HCT116 (cell line): ENCODE data around the gene ZNF777. TPM values are rescaled to one million over a fixed set of nuclear protein-coding genes. Genes with fewer than 3 reads are reported as not detected.

Source experiments
- ATAC-seq: fragments of 200-7000 bp; cut with Tn5 transposase; 2 replicates; pipeline ENCODE4 v1.9.1; 2020; ENCODE audit warnings: mild to moderate bottlenecking, moderate library complexity
- Bru-seq: library from RNA; stranded (reverse); fragments of 400-500 nt; gene quantifications from one replicate; lab custom pipeline; 2021; lab: Mats Ljungman, UMichigan
- BruChase-seq, 2 experiments: library from RNA; stranded (reverse); fragments of 400-500 nt; gene quantifications; one replicate each; lab custom pipeline; 2021; lab: Mats Ljungman, UMichigan
- BruUV-seq: library from RNA; stranded (reverse); fragments of 400-500 nt; replicated peaks from 2 replicates; lab custom pipeline; 2021; lab: Mats Ljungman, UMichigan
- CTCF ChIA-PET: fragments of 300-600 bp; sonication (Branson Sonifier 250); formaldehyde crosslinking; loops from one replicate; lab custom pipeline; 2021; ENCODE audit warnings: antibody characterized with exemption; lab: Charles Lee
- POLR2A ChIA-PET: fragments of 300-600, 350-600 bp; sonication (Branson Sonifier 250); formaldehyde crosslinking; loops from one replicate; lab custom pipeline; 2021; ENCODE audit warnings: antibody characterized with exemption; lab: Charles Lee
- RAD21 ChIA-PET, 2 experiments: fragments of 300-600 bp; sonication (Branson Sonifier 250); formaldehyde crosslinking; loops; one replicate each; lab custom pipeline; 2023; ENCODE audit warnings: low total read pairs in 2 of 2; ENCODE audit not compliant: uncharacterized antibody in 2 of 2, unreplicated experiment in 2 of 2, low non-redundant PET in 1 of 2; lab: Charles Lee
- DNase-seq: peaks from one replicate; pipeline ENCODE4 v3.0.0-alpha.2; 2010; ENCODE audit warnings: low read depth, low spot score
- H2AFZ ChIP-seq: fragments of 200-600 bp; shearing (Covaris generic), sonication (generic); 2 replicates; pipeline ENCODE4 v1.6.1; 2017; ENCODE audit warnings: low read depth, mixed run types, mixed read lengths, antibody characterized with exemption, low read length; ENCODE audit not compliant: poor library complexity, severe bottlenecking
- H3K27ac ChIP-seq: 2 replicates; pipeline ENCODE4 v1.5.1; 2012; ENCODE audit warnings: low read depth, low read length
- H3K27me3 ChIP-seq: fragments of 200-600 bp; sonication (generic); 2 replicates; pipeline ENCODE4 v1.6.1; 2016; ENCODE audit warnings: mixed run types, low read length, mixed read lengths; ENCODE audit not compliant: insufficient read depth
- H3K36me3 ChIP-seq, 2 experiments: fragments of 200-500 bp in 1 of 2; fragments of 200-600 bp in 1 of 2; sonication (Bioruptor generic) in 1 of 2; sonication (generic) in 1 of 2; 2 replicates each; pipeline versions ENCODE4 v1.5.1 to v1.6.1; 2014 to 2016; ENCODE audit warnings: low read length in 2 of 2, inconsistent platforms in 1 of 2, mixed read lengths in 1 of 2, mixed run types in 1 of 2; ENCODE audit not compliant: insufficient read depth in 2 of 2, control insufficient read depth in 1 of 2
- H3K4me1 ChIP-seq, 2 experiments: fragments of 200-600 bp in 1 of 2; sonication (generic) in 1 of 2; 2 replicates each; pipeline versions ENCODE4 v1.5.1 to v1.6.1; 2012 to 2017; ENCODE audit warnings: low read length in 2 of 2, inconsistent platforms in 1 of 2, mild to moderate bottlenecking in 1 of 2, mixed read lengths in 1 of 2, mixed run types in 1 of 2, moderate library complexity in 1 of 2; ENCODE audit not compliant: insufficient read depth in 2 of 2, control insufficient read depth in 1 of 2
- H3K4me2 ChIP-seq: fragments of 200-600 bp; sonication (generic); 2 replicates; pipeline ENCODE4 v1.6.1; 2017; ENCODE audit warnings: mixed run types, low read length, mixed read lengths
- H3K4me3 ChIP-seq, 2 experiments: fragments of 200-600 bp in 1 of 2; sonication (generic) in 1 of 2; replicated peaks in 1 of 2; 2 replicates each; pipeline ENCODE4 v1.5.1; 2011 to 2016; ENCODE audit warnings: low read length in 2 of 2, control low read depth in 1 of 2, low read depth in 1 of 2, mild to moderate bottlenecking in 1 of 2, mixed read lengths in 1 of 2, mixed run types in 1 of 2
- H3K79me2 ChIP-seq: fragments of 200-600 bp; sonication (generic); 2 replicates; pipeline ENCODE4 v1.6.1; 2017; ENCODE audit warnings: mild to moderate bottlenecking, mixed run types, low read length, moderate library complexity, mixed read lengths; ENCODE audit not compliant: insufficient read depth
- H3K9ac ChIP-seq: fragments of 200-600 bp; sonication (generic); 2 replicates; pipeline ENCODE4 v1.6.1; 2016; ENCODE audit warnings: low read length, mixed read lengths
- H3K9me2 ChIP-seq: fragments of 200-600 bp; sonication (generic), shearing (Covaris generic); 2 replicates; pipeline ENCODE4 v1.6.1; 2017; ENCODE audit warnings: mixed run types, mild to moderate bottlenecking, moderate library complexity; ENCODE audit not compliant: insufficient read depth
- H3K9me3 ChIP-seq, 2 experiments: fragments of 200-500 bp in 1 of 2; fragments of 200-600 bp in 1 of 2; sonication (Bioruptor generic) in 1 of 2; sonication (generic) in 1 of 2; 2 replicates each; pipeline ENCODE4 v1.6.1; 2014 to 2017; ENCODE audit warnings: low read length in 2 of 2, mixed read lengths in 2 of 2, inconsistent platforms in 1 of 2, low read depth in 1 of 2, mild to moderate bottlenecking in 1 of 2, mixed run types in 1 of 2, moderate library complexity in 1 of 2; ENCODE audit not compliant: control insufficient read depth in 1 of 2, insufficient read depth in 1 of 2
- H4K20me1 ChIP-seq: fragments of 200-600 bp; sonication (generic), shearing (Covaris generic); 2 replicates; pipeline ENCODE4 v1.6.1; 2017; ENCODE audit warnings: mixed run types, mild to moderate bottlenecking, moderate library complexity; ENCODE audit not compliant: insufficient read depth
- ATF3 ChIP-seq: IDR thresholded peaks from 2 replicates; pipeline ENCODE4 v1.6.1; 2012
- CEBPB ChIP-seq: IDR thresholded peaks from 2 replicates; pipeline ENCODE4 v1.6.1; 2012; ENCODE audit warnings: low read depth
- CTCF ChIP-seq, 3 experiments: fragments of 200-600 bp in 1 of 3; sonication (generic) in 1 of 3; IDR thresholded peaks in 2 of 3; conservative IDR thresholded peaks in 1 of 3; 2 replicates each; pipeline ENCODE4 v1.5.1; 2012 to 2017; ENCODE audit warnings: low read depth in 2 of 3, low read length in 2 of 3, antibody characterized with exemption in 1 of 3, borderline replicate concordance in 1 of 3, control low read depth in 1 of 3, mild to moderate bottlenecking in 1 of 3, mixed read lengths in 1 of 3, mixed run types in 1 of 3, moderate library complexity in 1 of 3; ENCODE audit not compliant: insufficient read depth in 1 of 3
- EZH2 ChIP-seq: fragments of 200-600 bp; sonication (generic); IDR thresholded peaks from 2 replicates; pipeline ENCODE4 v1.6.1; 2017; ENCODE audit warnings: antibody characterized with exemption, mixed run types
- EZH2phosphoT487 ChIP-seq: fragments of 200-600 bp; IDR thresholded peaks from 2 replicates; pipeline ENCODE4 v1.6.1; 2018; ENCODE audit warnings: antibody characterized with exemption, borderline replicate concordance
- FOSL1 ChIP-seq: IDR thresholded peaks from 2 replicates; pipeline ENCODE4 v1.6.1; 2012; ENCODE audit warnings: low read depth
- POLR2A ChIP-seq: IDR thresholded peaks from 2 replicates; pipeline ENCODE4 v1.7.0; 2011; ENCODE audit warnings: borderline replicate concordance; ENCODE audit not compliant: insufficient read depth, insufficient read length; ENCODE audit errors: extremely low read depth
- POLR2AphosphoS5 ChIP-seq: IDR thresholded peaks from 2 replicates; pipeline ENCODE4 v1.6.1; 2011; ENCODE audit warnings: mild to moderate bottlenecking, low read depth, low read length, moderate library complexity
- RAD21 ChIP-seq: IDR thresholded peaks from 2 replicates; pipeline ENCODE4 v1.6.1; 2012; ENCODE audit warnings: low read depth, mild to moderate bottlenecking
- SP1 ChIP-seq: IDR thresholded peaks from 2 replicates; pipeline ENCODE4 v1.6.1; 2012; ENCODE audit warnings: low read depth
- TCF7L2 ChIP-seq: IDR thresholded peaks from 2 replicates; pipeline ENCODE4 v1.7.0; 2011; ENCODE audit warnings: borderline replicate concordance, inconsistent platforms; ENCODE audit not compliant: insufficient read depth, insufficient read length; ENCODE audit errors: extremely low read depth
- YY1 ChIP-seq: IDR thresholded peaks from 2 replicates; pipeline ENCODE4 v1.6.1; 2011; ENCODE audit warnings: low read length, low read depth, moderate library complexity, mild to moderate bottlenecking; ENCODE audit not compliant: insufficient replicate concordance; ENCODE audit errors: extremely low read depth
- ZBTB33 ChIP-seq: IDR thresholded peaks from 2 replicates; pipeline ENCODE4 v1.6.1; 2011; ENCODE audit warnings: mild to moderate bottlenecking, low read length, moderate library complexity; ENCODE audit not compliant: insufficient replicate concordance; ENCODE audit errors: extremely low read depth
- ZFX ChIP-seq: fragments of 450-650 bp; IDR thresholded peaks from 2 replicates; pipeline ENCODE4 v1.6.1; 2017
- ZNF274 ChIP-seq: fragments of 200-500 bp; sonication (Bioruptor generic); IDR thresholded peaks from 2 replicates; pipeline ENCODE4 v1.6.1; 2014; ENCODE audit warnings: mild to moderate bottlenecking, low read depth, low read length, inconsistent platforms
- intact Hi-C: fragments of 100-400 bp; cut with micrococcal nuclease; formaldehyde crosslinking; loops from 2 replicates; pipeline ENCODE4 v1.10.0; 2022
- long read RNA-seq: library from polyadenylated mRNA; unstranded; transcript quantifications from one replicate; pipeline ENCODE4 v2.0.0, GENCODE V29; 2021; ENCODE audit not compliant: unreplicated experiment
- polyA plus RNA-seq: library from polyadenylated mRNA; unstranded; fragments of >200 nt; gene quantifications from 2 replicates; pipeline ENCODE4 v1.2.1, GENCODE V29; 2012; ENCODE audit warnings: missing spikeins
- total RNA-seq: library from RNA; stranded (reverse); gene quantifications from one replicate; pipeline ENCODE4 v1.2.1, GENCODE V29; 2021; ENCODE audit not compliant: unreplicated experiment
- TF ChIP-seq, protein P1 (sequence below): IDR thresholded peaks from 2 replicates; pipeline ENCODE4 v1.6.1; 2012; ENCODE audit warnings: low read depth

The ZNF777 gene
- total RNA-seq, result 15.6 TPM
- polyA plus RNA-seq, result 13.1 and 13.5 TPM in 2 replicates
- percentile 73 among the genes with signal in this experiment for Bru-seq, nascent RNA
- percentile 57 among the genes with signal in this experiment for BruChase-seq, experiment 1, labeled RNA remaining after a 6-hour chase
- percentile 60 among the genes with signal in this experiment for BruChase-seq, experiment 2, labeled RNA remaining after a 2-hour chase
- long read RNA-seq, partial matches to known transcripts, result 20 of 30 reads
- long read RNA-seq, other reads (novel, unspliced or antisense), result 6 of 30 reads

DNA sequence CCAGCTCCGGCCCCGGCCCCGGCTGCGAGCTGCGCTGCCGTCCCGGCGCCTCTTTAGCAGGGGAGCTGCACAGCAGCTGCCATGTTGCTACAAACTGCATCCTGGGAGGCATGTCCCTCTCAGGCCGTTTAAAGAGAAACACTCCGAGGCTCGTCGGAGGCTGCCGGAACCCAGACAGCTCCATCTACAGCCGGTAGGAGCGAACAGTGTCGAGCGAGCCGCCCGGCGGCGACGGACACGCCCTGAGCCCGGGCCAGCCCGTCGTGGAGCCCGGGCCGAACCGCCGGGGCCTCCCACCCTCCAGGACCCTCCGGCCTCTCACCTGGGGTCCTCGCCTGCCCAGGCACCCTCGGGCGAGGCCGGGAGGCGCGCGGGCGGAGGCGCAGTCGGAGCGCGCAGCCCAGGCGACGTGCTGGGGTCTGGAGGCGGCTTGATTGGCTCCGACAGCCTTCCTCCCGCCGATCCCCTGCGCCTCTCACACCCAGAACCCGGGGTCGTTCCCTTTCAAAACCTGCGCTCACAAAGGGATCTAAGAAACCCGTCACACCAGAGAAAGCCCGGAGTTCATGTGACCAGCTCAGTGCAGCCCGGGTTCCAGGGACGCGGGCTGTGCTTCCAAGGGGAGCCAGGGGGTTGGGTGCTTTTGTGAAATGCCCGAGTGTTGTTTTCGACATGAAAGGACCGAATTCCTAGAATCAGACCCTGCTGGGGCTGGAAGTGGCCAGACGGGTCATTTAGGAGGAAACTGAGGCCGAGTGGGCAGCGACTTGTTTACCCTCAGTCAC lies at the start of gene ZNF777:
TSS of gene ZNF777 (minus strand) at position 570 of the 785 bp plus-strand sequence. CDS start 5,040 bp downstream, outside the sequence.
- DNase-seq, result peak; percentile 60
- ChIA-PET POLR2A (no interaction called here), RAD21 (no interaction called here), CTCF (interaction anchor here (0.8 to 1.5 kb wide), 2 partner anchors 18 to 199 kb away, joined by 3 to 5 read pairs; partner anchors contain the start of gene ZNF783)
- Histone ChIP-seq H3K4me1 (peaks cover 11 to 19% of the 10 kb centered on the region in 2 experiments; a peak in 2 of 4 replicates), H3K36me3 (no peaks in the 10 kb centered on the region), H3K4me3 (peak within 1 kb of the TSS; percentile 61 to 84), H3K27me3 (no peaks in the 10 kb centered on the region), H3K79me2 (peaks cover 29% of the 10 kb centered on the region), H2AFZ (peak within 1 kb of the TSS; percentile 99), H3K27ac (peak within 1 kb of the TSS; percentile 85), H4K20me1 (no peaks in the 10 kb centered on the region), H3K4me2 (peak within 1 kb of the TSS; percentile 99), H3K9me2 (no peaks in the 10 kb centered on the region), H3K9ac (peak within 1 kb of the TSS; percentile 78), H3K9me3 (no peaks in the 10 kb centered on the region)
- intact Hi-C loops, result no loop called here
- peak; percentile 87 for ATAC-seq
- BruUV-seq, result no TSS peak
- TF ChIP-seq EZH2phosphoT487 (no peak), ZNF274 (no peak), POLR2A (peak; percentile 47), FOSL1 (no peak), POLR2AphosphoS5 (peak; percentile 69), CEBPB (no peak), EZH2 (no peak), YY1 (peak; percentile 94), SP1 (no peak), ZBTB33 (no peak), TCF7L2 (peak; percentile 23), ATF3 (no peak), RAD21 (0 out of 2 replicates have a peak, but pooled peaks have one; percentile 2), ZFX (no peak; the same call in 1 of the 2 replicates), CTCF (IDR thresholded peaks at IDR 0.05 in 2 of 3, conservative IDR thresholded peaks at IDR 0.05 in 1 of 3; ENCODE audit: borderline replicate concordance in 1 of 3, insufficient read depth in 1 of 3, low read depth in 2 of 3, low read length in 2 of 3) (peak; percentile 35 to 43 (median 39); a peak in 4 of 6 replicates)
- TF ChIP-seq, protein P1, sequence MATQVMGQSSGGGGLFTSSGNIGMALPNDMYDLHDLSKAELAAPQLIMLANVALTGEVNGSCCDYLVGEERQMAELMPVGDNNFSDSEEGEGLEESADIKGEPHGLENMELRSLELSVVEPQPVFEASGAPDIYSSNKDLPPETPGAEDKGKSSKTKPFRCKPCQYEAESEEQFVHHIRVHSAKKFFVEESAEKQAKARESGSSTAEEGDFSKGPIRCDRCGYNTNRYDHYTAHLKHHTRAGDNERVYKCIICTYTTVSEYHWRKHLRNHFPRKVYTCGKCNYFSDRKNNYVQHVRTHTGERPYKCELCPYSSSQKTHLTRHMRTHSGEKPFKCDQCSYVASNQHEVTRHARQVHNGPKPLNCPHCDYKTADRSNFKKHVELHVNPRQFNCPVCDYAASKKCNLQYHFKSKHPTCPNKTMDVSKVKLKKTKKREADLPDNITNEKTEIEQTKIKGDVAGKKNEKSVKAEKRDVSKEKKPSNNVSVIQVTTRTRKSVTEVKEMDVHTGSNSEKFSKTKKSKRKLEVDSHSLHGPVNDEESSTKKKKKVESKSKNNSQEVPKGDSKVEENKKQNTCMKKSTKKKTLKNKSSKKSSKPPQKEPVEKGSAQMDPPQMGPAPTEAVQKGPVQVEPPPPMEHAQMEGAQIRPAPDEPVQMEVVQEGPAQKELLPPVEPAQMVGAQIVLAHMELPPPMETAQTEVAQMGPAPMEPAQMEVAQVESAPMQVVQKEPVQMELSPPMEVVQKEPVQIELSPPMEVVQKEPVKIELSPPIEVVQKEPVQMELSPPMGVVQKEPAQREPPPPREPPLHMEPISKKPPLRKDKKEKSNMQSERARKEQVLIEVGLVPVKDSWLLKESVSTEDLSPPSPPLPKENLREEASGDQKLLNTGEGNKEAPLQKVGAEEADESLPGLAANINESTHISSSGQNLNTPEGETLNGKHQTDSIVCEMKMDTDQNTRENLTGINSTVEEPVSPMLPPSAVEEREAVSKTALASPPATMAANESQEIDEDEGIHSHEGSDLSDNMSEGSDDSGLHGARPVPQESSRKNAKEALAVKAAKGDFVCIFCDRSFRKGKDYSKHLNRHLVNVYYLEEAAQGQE, result no peak
